IPS-NIHi7 (cell line): Measurements from ENCODE around the gene GREB1L.
A peak's percentile ranks its signal among the peaks of the same experiment; 100 is the strongest.

ENCODE experiments used
- DNase-seq: peaks from one replicate; pipeline ENCODE4 v3.0.0; 2012; ENCODE audit warnings: mixed read lengths; ENCODE audit errors: extremely low spot score

Gene GREB1L

DNA sequence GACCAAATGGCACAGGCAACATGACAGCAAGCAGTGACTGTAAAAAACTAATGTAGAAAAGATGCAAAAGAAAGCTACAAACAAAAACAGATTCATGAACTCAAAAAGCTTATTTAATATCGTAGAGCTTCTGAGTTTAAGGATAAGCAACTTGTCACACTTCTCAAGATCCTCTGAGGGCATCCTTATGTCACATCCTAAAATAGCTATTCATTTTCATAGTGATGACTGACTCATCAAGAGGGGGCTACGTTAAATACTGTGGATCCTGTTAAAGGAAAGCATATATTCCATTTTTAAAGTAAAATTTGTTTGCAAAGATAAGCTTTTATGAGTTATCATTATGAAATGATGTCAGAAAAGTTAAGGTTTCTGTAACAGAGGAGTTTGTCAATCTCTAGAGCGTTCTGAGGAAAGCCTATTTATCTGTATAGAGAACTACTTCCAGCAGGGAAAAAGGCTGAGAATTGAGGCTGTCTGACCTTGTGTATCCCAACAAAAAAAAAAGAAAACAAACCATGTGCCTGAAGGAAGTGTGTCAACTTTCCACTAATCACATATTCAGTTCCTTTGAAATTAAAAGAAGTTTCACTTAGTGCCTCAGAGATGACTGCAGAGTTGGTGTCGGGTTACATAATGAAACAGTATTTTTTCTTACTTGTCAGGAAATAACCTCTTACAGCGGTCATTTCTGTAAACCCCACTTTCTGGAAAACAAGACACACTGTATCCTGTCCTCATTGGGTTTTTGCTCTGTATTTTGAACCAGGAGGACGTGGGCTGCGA is 243.0 kb downstream of the GREB1L start:
- no peak for DNase-seq

DNA sequence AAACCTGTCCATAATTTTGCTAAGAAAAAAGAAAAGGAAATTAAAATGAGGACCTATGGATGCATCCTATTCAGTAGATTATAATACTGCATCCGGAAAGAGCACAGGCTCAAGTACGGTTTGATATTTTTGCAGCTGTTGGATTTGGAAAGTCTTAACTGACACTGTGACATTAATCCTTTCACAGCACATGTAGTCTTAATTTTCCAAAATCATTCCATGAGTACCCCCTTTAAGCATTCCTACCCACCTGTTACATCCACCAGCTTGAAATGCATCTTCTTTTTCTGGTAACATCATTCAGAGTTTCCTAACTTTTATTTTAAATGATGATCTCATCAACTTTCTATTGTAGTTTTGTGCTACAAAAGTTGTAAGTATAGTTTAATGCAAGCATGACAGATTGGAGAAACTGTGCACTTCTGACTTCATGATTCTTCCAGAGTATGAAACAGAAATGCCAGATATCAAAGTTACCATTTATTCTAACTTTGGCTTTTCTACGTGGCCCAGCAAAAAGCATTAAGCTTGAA is 244.9 kb downstream of the GREB1L start:
- DNase-seq: no peak

DNA sequence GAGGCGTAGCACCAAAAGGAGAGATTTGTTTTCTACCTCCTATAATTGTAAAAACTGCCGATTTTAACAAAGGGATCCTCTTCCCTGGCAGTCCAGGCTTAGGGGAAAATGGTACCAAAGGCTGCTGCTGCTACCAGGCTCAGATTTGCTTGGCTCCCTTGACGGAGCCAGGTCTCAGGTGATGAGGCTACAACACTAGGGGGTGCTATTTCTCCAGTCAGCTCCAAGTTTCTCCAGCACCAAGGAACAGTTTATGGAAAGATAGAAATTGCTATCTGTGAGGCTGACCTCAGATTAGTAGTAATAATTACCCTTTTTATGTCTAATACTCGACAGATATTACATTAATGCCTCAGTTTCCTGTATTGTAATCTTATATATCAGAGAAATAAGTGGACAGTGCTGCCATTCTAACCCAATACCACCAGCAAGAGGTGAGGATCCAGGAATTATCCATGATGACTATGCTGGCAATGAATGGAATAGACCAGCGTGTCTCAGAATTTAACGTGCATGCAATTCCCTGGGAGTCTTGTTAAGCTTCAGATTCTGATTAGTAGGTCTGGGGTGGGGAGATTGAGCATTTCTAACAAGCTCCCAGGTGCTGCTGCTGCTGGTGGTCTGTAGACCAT is 247.2 kb downstream of the GREB1L start:
- peak; percentile 88 for DNase-seq

- no peak for DNase-seq
These were observed 248.0 kb downstream of the GREB1L start for GRCh38 chr18:21489919-21490495.

- DNase-seq: no peak
These were observed 248.7 kb downstream of the GREB1L start for GRCh38 chr18:21490748-21491147.

- no peak for DNase-seq
These were observed 254.3 kb downstream of the GREB1L start for GRCh38 chr18:21496277-21496835.

DNA sequence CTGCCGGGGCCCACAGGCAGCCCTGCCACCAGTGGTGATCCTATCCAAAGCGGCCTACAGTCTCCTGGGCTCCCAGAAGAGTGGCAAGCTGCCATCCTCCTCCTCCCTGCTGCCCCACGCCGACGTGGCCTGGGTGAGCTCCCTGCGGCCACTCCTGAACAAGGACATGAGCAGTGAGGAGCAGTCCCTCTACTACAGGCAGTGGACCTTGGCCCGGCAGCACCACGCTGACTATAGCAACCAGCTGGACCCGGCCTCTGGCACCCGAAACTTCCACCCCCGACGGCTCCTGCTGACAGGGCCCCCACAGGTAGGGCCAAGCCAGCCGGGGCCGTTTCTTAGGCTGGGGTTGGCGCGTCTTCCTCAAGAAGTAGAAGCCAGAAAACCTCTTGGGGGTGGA is 258.0 kb downstream of the GREB1L start:
- no peak for DNase-seq

DNA sequence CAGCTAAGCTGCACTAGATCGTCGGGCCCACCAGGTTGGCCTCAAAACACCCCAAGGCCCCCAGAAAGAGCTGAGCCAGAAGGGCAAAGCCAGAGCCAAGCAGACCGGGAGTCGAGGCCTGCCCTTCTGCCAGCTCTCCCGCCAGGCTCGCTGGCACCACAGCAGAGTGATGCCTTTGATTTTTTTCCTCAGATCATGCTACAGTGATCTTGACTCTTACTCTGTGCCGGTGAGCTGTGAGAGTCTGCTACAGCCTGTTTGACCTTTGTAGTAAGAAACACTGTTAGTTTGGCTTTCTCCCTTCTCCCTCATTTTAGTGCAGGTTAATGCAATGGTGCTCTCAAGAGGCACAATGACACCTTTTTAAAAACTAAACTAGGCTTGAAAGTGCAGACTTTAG is 260.6 kb downstream of the GREB1L start:
- DNase-seq: no peak

DNA sequence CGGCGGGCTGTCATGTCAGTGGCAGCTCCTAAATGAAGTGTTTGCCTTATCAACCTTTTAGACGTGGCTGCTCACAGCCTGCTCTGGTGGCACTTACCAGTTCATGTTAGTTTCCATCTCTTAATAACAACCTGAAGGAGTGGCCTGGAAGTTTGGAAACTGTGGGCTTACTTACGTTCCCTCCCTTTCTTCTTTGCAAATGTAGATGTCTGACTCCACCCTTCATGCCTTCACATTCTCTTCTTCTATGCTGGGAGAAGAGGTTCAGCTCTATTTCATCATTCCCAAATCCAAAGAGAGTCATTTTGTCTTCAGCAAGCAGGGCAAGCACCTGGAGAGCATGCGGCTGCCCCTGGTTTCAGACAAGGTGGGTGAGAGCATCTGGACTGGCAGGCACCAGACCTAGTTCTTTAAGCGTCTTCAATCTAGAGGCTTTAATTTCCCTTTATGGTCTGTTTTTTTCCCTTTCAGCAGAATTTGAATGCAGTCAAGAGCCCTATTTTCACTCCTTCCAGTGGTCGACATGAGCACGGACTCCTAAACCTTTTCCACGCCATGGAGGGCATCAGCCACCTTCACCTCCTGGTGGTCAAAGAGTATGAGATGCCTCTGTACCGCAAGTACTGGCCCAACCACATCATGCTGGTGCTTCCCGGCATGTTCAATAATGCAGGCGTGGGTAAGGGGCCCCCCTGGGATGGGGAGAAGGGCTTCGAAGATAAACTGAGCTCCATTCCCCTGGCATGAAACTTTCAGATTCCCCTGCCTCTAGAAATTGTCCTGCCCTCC is 266.1 kb downstream of the GREB1L start:
- DNase-seq: no peak

GRCh38 chr18:21509062-21509461 is 267.0 kb downstream of the GREB1L start:
- DNase-seq: no peak

DNA sequence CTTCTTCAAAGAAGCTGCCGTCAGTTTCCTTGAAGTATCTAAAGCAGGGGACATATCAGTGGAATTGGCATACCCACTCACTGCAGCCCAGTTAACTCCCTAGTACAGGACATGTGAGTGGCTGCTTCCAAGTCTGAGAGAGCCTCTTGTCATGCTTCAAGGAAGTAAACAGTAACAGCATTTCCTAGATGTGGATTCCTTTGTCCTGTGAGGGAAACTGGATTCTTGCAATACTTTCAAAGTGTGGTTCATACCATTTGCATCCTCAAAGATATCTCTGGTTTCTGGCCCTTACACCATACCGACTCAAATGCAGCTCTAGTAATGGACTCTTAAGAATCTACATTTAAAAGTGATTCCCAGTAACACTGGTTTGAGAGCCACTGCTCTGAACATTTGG is 271.3 kb downstream of the GREB1L start:
- no peak for DNase-seq

GRCh38 chr18:21513741-21514140 is 271.7 kb downstream of the GREB1L start:
- DNase-seq: no peak

GRCh38 chr18:21522530-21522929 is 280.5 kb downstream of the GREB1L start:
- DNase-seq: no peak

DNA sequence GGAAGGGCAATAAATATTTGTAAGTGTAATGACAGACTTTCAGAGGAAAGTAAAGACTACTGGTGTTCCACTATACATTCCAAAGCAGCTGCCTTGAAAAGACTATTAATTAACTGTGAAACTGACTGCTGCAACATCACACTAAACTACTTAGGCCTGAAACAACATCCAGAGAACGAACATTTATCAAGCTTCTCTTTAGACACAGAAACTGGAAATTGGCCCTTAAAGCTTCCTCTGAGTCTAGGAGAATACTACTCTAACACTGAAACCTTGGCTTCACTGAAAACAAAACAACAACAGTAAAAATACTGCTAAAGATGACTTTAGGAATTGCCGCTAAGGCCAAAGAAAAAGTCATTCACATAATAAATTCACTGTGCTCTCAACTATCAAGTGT is 283.9 kb downstream of the GREB1L start:
- no peak for DNase-seq

DNA sequence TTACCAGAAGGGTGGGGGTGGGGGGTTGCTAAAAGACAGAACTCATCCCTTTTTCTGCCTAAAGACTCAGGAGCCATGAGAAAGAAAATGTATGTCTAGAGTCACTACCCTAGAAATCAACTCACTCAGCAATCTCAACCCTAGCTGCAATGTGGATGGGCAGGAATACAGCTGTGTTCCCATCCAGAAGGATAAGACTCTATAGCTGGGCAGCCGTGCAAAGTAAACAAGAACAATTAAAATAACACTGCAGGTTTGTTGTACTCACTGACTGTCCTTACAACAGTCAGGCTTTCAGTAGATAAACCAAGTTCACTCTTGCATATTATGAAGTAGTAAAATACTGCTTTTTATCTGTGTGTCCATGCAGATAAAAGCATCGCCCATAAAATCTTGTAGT is 284.4 kb downstream of the GREB1L start:
- no peak for DNase-seq

DNA sequence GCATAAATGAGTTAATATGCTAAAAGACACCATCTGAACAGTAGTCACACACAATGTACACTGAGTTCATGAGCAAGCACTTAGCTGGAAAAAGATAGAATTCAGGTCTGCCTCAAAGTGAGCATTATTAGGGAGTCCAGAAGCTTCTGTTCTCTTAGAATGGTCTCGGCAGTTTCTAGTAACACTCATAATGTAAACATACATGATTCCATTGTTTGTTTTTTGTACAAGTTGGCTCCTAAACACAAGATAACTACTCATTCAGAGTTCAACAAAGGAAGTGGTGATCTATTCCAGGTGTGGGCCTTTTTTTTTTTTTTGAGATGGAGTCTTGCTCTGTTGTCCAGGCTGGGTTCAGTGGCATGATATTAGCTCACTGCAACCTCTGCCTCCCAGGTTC is 292.3 kb downstream of the GREB1L start:
- DNase-seq: no peak

GRCh38 chr18:21538230-21538629 is 296.2 kb downstream of the GREB1L start:
- no peak for DNase-seq

DNA sequence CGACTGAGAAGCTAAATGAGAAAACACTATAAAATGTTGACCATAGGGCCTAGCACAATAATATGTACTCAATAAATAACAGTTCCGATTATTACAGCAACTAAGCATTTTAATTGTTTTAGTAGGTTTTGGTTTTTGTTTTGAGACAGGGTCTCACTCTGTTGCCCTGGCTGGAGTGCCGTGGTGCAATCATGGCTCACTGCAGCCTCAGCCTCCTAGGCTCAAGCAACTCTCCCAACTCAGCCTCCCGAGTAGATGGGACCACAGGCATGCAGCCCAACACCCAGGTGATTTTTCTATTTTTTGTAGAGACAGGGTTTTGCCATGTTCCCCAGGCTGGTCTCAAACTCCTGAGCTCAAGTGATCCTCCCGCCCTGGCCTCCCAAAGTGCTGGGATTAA is 304.4 kb downstream of the GREB1L start:
- DNase-seq: no peak

DNA sequence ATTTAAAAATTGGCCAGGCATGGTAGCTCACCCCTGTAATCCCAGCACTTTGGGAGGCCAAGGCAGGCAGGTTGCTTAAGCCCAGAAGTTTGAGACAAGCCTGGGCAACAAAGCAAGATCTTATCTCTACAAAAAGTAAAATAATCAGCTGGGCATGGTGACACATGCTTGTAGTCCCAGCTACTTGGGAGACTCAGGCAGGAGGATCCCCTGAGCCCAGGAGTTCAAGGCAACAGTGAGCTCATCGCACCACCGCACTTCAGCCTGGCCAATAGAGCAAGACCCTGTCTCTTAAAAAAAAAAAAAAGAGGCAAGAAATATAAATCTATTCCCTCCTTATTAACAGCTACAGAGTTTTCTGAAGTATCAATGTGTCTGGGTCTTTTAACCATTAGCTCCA is 306.6 kb downstream of the GREB1L start:
- DNase-seq: no peak

- no peak for DNase-seq
These were observed 308.5 kb downstream of the GREB1L start for GRCh38 chr18:21550510-21550970.

DNA sequence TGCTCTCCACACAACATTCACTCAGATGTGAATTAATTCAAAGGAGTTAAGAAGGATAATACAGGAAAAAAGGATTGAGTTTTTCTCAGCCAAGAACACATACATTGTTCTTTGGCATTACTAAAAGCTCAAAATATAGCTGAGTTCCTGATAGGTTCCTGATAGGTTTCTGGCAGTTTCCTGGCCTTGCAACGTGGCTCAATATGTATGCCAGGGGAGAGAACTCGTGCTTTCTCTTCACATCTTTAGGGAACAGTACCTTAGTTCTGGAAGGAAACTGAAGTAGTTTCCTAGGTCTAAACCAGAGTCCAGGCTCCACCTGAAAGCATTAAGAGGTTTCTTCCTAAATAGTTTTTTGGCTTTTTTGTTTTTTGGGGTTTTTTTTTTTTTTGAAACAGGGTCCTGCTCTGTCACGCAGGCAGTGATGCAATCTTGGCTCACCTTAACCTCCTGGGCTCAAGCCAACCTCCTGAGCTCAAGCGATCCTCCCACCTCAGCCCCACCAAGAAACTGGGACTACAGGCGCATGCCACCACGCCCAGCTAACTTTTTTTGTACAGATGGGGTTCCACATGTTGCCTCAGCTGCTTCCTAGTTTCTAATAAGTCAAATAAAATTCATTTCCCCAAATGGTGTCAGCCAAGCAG is 315.7 kb downstream of the GREB1L start:
- DNase-seq: no peak
